Thyroid gland (tissue), 4 donors: ENCODE results near the gene FASN. TPM values are rescaled to one million over a fixed set of nuclear protein-coding genes. Genes with fewer than 3 reads are reported as not detected.

Experiments
- DNase-seq, 2 donors: peaks; one replicate each; pipeline ENCODE4 v3.0.0-alpha.2; 2019
- H3K27ac ChIP-seq, 3 donors: fragments of 200-600 bp; sonication (generic); 1 replicate in 2 of 3; 2 replicates in 1 of 3; pipeline ENCODE4 v1.5.1; 2016 to 2019; ENCODE audit warnings: mild to moderate bottlenecking in 1 of 3, moderate library complexity in 1 of 3
- H3K27me3 ChIP-seq: fragments of 200-600 bp; sonication (generic); one replicate; pipeline ENCODE4 v1.5.1; 2019
- H3K36me3 ChIP-seq, 2 donors: fragments of 200-600 bp; sonication (generic); one replicate each; pipeline ENCODE4 v1.5.1; 2016 to 2019
- H3K4me1 ChIP-seq, 2 donors: fragments of 200-600 bp; sonication (generic); one replicate each; pipeline ENCODE4 v1.5.1; 2017 to 2019
- H3K4me3 ChIP-seq, 3 donors: fragments of 200-600 bp; sonication (generic); replicated peaks in 1 of 3; 1 replicate in 2 of 3; 2 replicates in 1 of 3; pipeline ENCODE4 v1.5.1; 2016; ENCODE audit warnings: mild to moderate bottlenecking in 1 of 3
- H3K9me3 ChIP-seq: fragments of 200-600 bp; sonication (generic); one replicate; pipeline ENCODE4 v1.5.1; 2017
- POLR2A ChIP-seq, 2 donors: fragments of 450-650 bp; IDR thresholded peaks; one replicate each; pipeline ENCODE4 v1.6.1; 2017; ENCODE audit warnings: antibody characterized with exemption in 2 of 2, mild to moderate bottlenecking in 2 of 2, moderate library complexity in 1 of 2
- WGBS, 2 donors: methylation state at CpG; one replicate each; pipeline ENCODE4 v1.1.5; 2017; 5-methylcytosine and 5-hydroxymethylcytosine counted together
- intact Hi-C: fragments of 100-400 bp; cut with DNase I; formaldehyde crosslinking; loops from one replicate; pipeline ENCODE4 v1.15.1; 2023
- total RNA-seq, 4 donors: library from RNA; depleted of rRNA; stranded (reverse); fragments of >200 nt; gene quantifications; one replicate each; pipeline ENCODE4 v1.2.3, GENCODE V29; 2016
- TF ChIP-seq, protein P1 (sequence below), 6 experiments: fragments of 200-600 bp in 3 of 6; fragments of 450-650 bp in 3 of 6; sonication (generic) in 3 of 6; IDR thresholded peaks; one replicate each; pipeline ENCODE4 v1.5.1; 2016 to 2019; ENCODE audit warnings: antibody characterized with exemption in 6 of 6, mild to moderate bottlenecking in 2 of 6, inconsistent platforms in 1 of 6, moderate library complexity in 1 of 6

Gene FASN
- total RNA-seq, 4 donors from 2014 or later = 23.5 to 92.5 (median 77.3) TPM

DNA sequence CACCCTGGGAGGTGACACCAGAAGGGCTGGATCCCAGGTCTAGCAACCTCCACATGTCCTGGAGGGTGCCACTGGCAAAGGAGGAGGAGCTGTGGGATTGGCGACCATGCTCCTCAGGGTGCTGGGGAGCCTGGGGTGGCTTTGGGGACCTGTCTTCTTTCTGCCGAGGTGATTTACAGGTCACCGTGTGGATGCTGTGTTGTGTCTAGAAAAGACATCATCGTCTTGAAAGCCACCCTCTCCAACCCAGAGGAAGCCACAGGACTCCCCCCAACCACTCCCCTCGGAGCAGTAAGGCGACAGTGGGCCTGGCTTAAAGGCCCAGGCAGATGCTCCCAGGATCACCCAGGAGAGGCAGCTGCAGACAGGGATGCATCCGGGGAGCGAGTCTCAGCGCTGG is 29.7 kb upstream of the FASN start:
- no peak for DNase-seq
- Histone ChIP-seq H3K4me3 (no peak overlapping the region), H3K27ac (no peak overlapping the region), H3K27me3 (no peaks in the 10 kb centered on the region), H3K4me1 (peaks cover under 1% of the 10 kb centered on the region in 2 donors), H3K36me3 (no peaks in the 10 kb centered on the region), H3K9me3 (no peaks in the 10 kb centered on the region)
- intact Hi-C loops = no loop called here
- TF ChIP-seq, protein P1, sequence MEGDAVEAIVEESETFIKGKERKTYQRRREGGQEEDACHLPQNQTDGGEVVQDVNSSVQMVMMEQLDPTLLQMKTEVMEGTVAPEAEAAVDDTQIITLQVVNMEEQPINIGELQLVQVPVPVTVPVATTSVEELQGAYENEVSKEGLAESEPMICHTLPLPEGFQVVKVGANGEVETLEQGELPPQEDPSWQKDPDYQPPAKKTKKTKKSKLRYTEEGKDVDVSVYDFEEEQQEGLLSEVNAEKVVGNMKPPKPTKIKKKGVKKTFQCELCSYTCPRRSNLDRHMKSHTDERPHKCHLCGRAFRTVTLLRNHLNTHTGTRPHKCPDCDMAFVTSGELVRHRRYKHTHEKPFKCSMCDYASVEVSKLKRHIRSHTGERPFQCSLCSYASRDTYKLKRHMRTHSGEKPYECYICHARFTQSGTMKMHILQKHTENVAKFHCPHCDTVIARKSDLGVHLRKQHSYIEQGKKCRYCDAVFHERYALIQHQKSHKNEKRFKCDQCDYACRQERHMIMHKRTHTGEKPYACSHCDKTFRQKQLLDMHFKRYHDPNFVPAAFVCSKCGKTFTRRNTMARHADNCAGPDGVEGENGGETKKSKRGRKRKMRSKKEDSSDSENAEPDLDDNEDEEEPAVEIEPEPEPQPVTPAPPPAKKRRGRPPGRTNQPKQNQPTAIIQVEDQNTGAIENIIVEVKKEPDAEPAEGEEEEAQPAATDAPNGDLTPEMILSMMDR (IDR thresholded peaks at IDR 0.05) = no peak
- TF ChIP-seq POLR2A (IDR thresholded peaks at IDR 0.05) = no peak
- 90 to 99% methylated on average over 7 to 9 of the region's 9 CpGs for WGBS, 2 donors

DNA sequence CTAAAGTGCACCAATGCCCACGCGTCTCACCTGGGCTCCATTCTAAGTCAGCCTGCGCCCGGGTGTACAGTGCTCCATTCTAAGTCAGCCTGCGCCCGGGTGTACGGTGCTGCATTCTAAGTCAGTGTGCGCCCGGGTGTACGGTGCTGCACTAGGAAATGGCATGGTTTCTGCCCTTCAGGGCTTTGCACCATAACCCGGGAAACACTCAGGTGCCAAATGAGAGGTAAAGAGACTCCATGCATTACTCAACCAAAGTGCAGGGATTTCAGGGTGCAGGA is 29.2 kb upstream of the FASN start:
- Histone ChIP-seq H3K9me3 (no peaks in the 10 kb centered on the region), H3K27me3 (no peaks in the 10 kb centered on the region), H3K36me3 (no peaks in the 10 kb centered on the region), H3K27ac (no peak overlapping the region), H3K4me1 (no peaks in the 10 kb centered on the region), H3K4me3 (no peak overlapping the region)
- intact Hi-C loops = no loop called here
- DNase-seq = no peak
- TF ChIP-seq POLR2A (IDR thresholded peaks at IDR 0.05) = no peak
- TF ChIP-seq, protein P1 (IDR thresholded peaks at IDR 0.05) = no peak
- WGBS, 2 donors = 87% methylated on average over 7 of the region's 11 CpGs; no CpG with 5 or more reads in 1 of the 2 donors

- Histone ChIP-seq H3K4me3 (no peak overlapping the region), H3K36me3 (no peaks in the 10 kb centered on the region), H3K9me3 (no peaks in the 10 kb centered on the region), H3K27me3 (no peaks in the 10 kb centered on the region), H3K4me1 (no peaks in the 10 kb centered on the region), H3K27ac (no peak overlapping the region)
- intact Hi-C loops = no loop called here
- TF ChIP-seq POLR2A (IDR thresholded peaks at IDR 0.05) = no peak
- TF ChIP-seq, protein P1 (IDR thresholded peaks at IDR 0.05) = no peak
- 81 to 90% methylated on average over 34 to 35 of the region's 35 CpGs for WGBS, 2 donors
- no peak for DNase-seq
Observed at GRCh38 chr17:82126556-82127314, 28.7 kb upstream of the FASN start.

GRCh38 chr17:82124101-82124500 is 26.1 kb upstream of the FASN start:
- 91 to 93% methylated on average over 4 of the region's 4 CpGs for WGBS, 2 donors
- no peak for DNase-seq
- no peaks in the 10 kb centered on the region for H3K9me3 ChIP-seq
- TF ChIP-seq, protein P1 (IDR thresholded peaks at IDR 0.05) = no peak
- TF ChIP-seq POLR2A (IDR thresholded peaks at IDR 0.05) = no peak
- intact Hi-C loops = no loop called here
- no peak overlapping the region for H3K27ac ChIP-seq
- no peaks in the 10 kb centered on the region for H3K27me3 ChIP-seq
- no peaks in the 10 kb centered on the region for H3K4me1 ChIP-seq
- no peak overlapping the region for H3K4me3 ChIP-seq
- no peaks in the 10 kb centered on the region for H3K36me3 ChIP-seq

GRCh38 chr17:82121660-82122629 is 23.9 kb upstream of the FASN start:
- DNase-seq = no peak
- peaks cover 0 to 4% of the 10 kb centered on the region in 2 donors for H3K4me1 ChIP-seq
- no peak overlapping the region for H3K4me3 ChIP-seq
- WGBS, 2 donors = 82 to 85% methylated on average over 27 to 28 of the region's 32 CpGs
- intact Hi-C loops = no loop called here
- H3K27me3 ChIP-seq = no peaks in the 10 kb centered on the region
- no peak overlapping the region for H3K27ac ChIP-seq
- TF ChIP-seq POLR2A (IDR thresholded peaks at IDR 0.05) = no peak
- TF ChIP-seq, protein P1 (IDR thresholded peaks at IDR 0.05) = no peak
- no peaks in the 10 kb centered on the region for H3K9me3 ChIP-seq
- no peaks in the 10 kb centered on the region for H3K36me3 ChIP-seq
